GM12878 (cell line): ENCODE measurements around the gene KRTAP10-1. TPM values are rescaled to one million over a fixed set of nuclear protein-coding genes. Genes with fewer than 3 reads are reported as not detected.

Experiments
- ATAC-seq: fragments of 200-7000 bp; cut with Tn5 transposase; 3 replicates; pipeline ENCODE4 v1.9.1; 2020; ENCODE audit warnings: mild to moderate bottlenecking, moderate library complexity
- BruUV-seq: library from RNA; stranded (reverse); fragments of 400-500 nt; replicated peaks from 2 replicates; lab custom pipeline; 2021; lab: Mats Ljungman, UMichigan
- CTCF ChIA-PET: fragments of 300-600 bp; sonication (Branson Sonifier 250); formaldehyde crosslinking; extraction: SDS; loops from one replicate; lab custom pipeline; 2021; ENCODE audit warnings: inconsistent platforms; lab: Yijun Ruan, JAX
- POLR2A ChIA-PET: fragments of 350-600 bp; formaldehyde crosslinking; extraction: SDS; loops from one replicate; lab custom pipeline; 2021; ENCODE audit warnings: inconsistent platforms; lab: Charles Lee
- RAD21 ChIA-PET: fragments of 300-600 bp; sonication (Branson Sonifier 250); formaldehyde crosslinking; loops from one replicate; lab custom pipeline; 2023; ENCODE audit warnings: antibody characterized with exemption; ENCODE audit not compliant: unreplicated experiment; lab: Charles Lee
- SMC1A ChIA-PET: fragments of 300-600 bp; sonication (Branson Sonifier 250); formaldehyde crosslinking; loops from one replicate; lab custom pipeline; 2023; ENCODE audit not compliant: unreplicated experiment, uncharacterized antibody; lab: Charles Lee
- DNase-seq: peaks from one replicate; pipeline ENCODE4 v3.0.0-alpha.2; 2011; ENCODE audit warnings: low read depth, low spot score
- FAIRE-seq: peaks from 3 replicates; lab custom pipeline; 2011; peaks lifted over from hg19 to GRCh38; lab: Jason Lieb, UNC
- H2AFZ ChIP-seq: 2 replicates; pipeline ENCODE4 v1.6.0; 2011; ENCODE audit warnings: low read depth, low read length, control low read depth; ENCODE audit not compliant: control insufficient read depth
- H3K27ac ChIP-seq: 2 replicates; pipeline ENCODE4 v1.5.1; 2011; ENCODE audit warnings: control low read depth; ENCODE audit not compliant: control insufficient read depth, insufficient read depth
- H3K27me3 ChIP-seq, 2 experiments: replicated peaks in 1 of 2; 2 replicates each; pipeline versions ENCODE4 v1.6.0 to v1.6.1; 2011; ENCODE audit warnings: low read length in 1 of 2; ENCODE audit not compliant: control insufficient read depth in 2 of 2, insufficient read depth in 2 of 2
- H3K36me3 ChIP-seq, 2 experiments: 2 replicates each; pipeline ENCODE4 v1.5.1; 2011; ENCODE audit warnings: low read length in 1 of 2; ENCODE audit not compliant: control insufficient read depth in 2 of 2, insufficient read depth in 2 of 2
- H3K4me1 ChIP-seq: 2 replicates; pipeline ENCODE4 v1.6.1; 2011; ENCODE audit warnings: mild to moderate bottlenecking, low read length, moderate library complexity, mixed read lengths; ENCODE audit not compliant: control insufficient read depth, insufficient read depth
- H3K4me2 ChIP-seq: 2 replicates; pipeline ENCODE4 v1.6.0; 2011; ENCODE audit warnings: control low read depth; ENCODE audit not compliant: control insufficient read depth, insufficient read depth
- H3K4me3 ChIP-seq: fragments of 200-600 bp; sonication (generic); 2 replicates; pipeline ENCODE4 v1.5.1; 2016
- H3K79me2 ChIP-seq: 2 replicates; pipeline ENCODE4 v1.6.0; 2011; ENCODE audit warnings: low read length; ENCODE audit not compliant: control insufficient read depth, insufficient read depth
- H3K9ac ChIP-seq: 2 replicates; pipeline ENCODE4 v1.8.0; 2011; ENCODE audit warnings: low read length, control low read depth, mixed read lengths; ENCODE audit not compliant: control insufficient read depth, insufficient read depth
- H3K9me3 ChIP-seq: replicated peaks from 3 replicates; pipeline ENCODE4 v1.5.1; 2011; ENCODE audit warnings: mild to moderate bottlenecking, low read length; ENCODE audit not compliant: control insufficient read depth, insufficient read depth
- H4K20me1 ChIP-seq: 2 replicates; pipeline ENCODE4 v1.6.0; 2011; ENCODE audit not compliant: control insufficient read depth, insufficient read depth
- RB1 ChIP-seq: fragments of 450-650 bp; formaldehyde crosslinking; IDR thresholded peaks from 2 replicates; pipeline ENCODE4 v1.6.1; 2017; ENCODE audit warnings: mild to moderate bottlenecking, borderline replicate concordance
- WGBS: methylation state at CpG from one replicate; pipeline ENCODE4 v1.1.6; 2016; ENCODE audit warnings: low lambda C conversion rate; ENCODE audit not compliant: insufficient replicate concordance, insufficient coverage; ENCODE audit errors: missing lambda C conversion rate; 5-methylcytosine and 5-hydroxymethylcytosine counted together
- in situ Hi-C: fragments of 300-500 bp; cut with MboI; formaldehyde crosslinking; loops from 9 replicates; pipeline ENCODE4 v1.14.3; 2018; ENCODE audit warnings: mixed read lengths
- intact Hi-C: fragments of 100-400 bp; cut with micrococcal nuclease; formaldehyde crosslinking; loops from one replicate; pipeline ENCODE4 v1.14.2; 2022; ENCODE audit not compliant: unreplicated experiment
- polyA plus RNA-seq, 11 experiments: library from polyadenylated mRNA; depleted of rRNA in 4 of 11; unstranded in 6 of 11; stranded (reverse) in 5 of 11; fragments of >200 nt; fragmentation: Nextera tagmentation in 4 of 11; fragmentation: Illumina TruSeq in 1 of 11; extraction: Ambion mirVana in 4 of 11; extraction: Trizol in 1 of 11; gene quantifications; 1 replicate in 1 of 11; 2 replicates in 10 of 11; pipeline versions ENCODE4 v1.2.1 to v1.2.3, GENCODE V29; 2011 to 2016; ENCODE audit warnings: inconsistent platforms in 2 of 11, missing spikeins in 2 of 11, low read depth in 1 of 11
- total RNA-seq, 4 experiments: library from RNA; depleted of rRNA in 3 of 4; stranded (reverse); fragments of >200 nt in 3 of 4; fragmentation: Illumina TruSeq in 1 of 4; extraction: Trizol in 1 of 4; gene quantifications; 2 replicates each; pipeline versions ENCODE4 v1.2.1 to v1.2.3, GENCODE V29; 2013 to 2021
- TF ChIP-seq, protein P1 (sequence below): IDR thresholded peaks from 2 replicates; pipeline ENCODE4 v1.6.1; 2011; ENCODE audit warnings: borderline replicate concordance, low read depth, mild to moderate bottlenecking, moderate library complexity, low read length; ENCODE audit not compliant: insufficient read depth, poor library complexity, severe bottlenecking
- TF ChIP-seq, protein P2 (sequence below): fragments of 450-650 bp; IDR thresholded peaks from 2 replicates; pipeline ENCODE4 v1.6.1; 2017; ENCODE audit warnings: mild to moderate bottlenecking

The KRTAP10-1 gene
- total and polyA plus RNA-seq, 10 of the 15 experiments (the other 5 are each of a cell fraction or from before 2014, with no cell fraction given): not detected

GRCh38 chr21:44522753-44523204, 17.2 kb downstream of the KRTAP10-1 start:
- H3K4me1 ChIP-seq: no peaks in the 10 kb centered on the region
- H3K4me3 ChIP-seq: no peak overlapping the region
- DNase-seq: no peak
- H3K79me2 ChIP-seq: no peaks in the 10 kb centered on the region
- ChIA-PET RAD21 (no interaction called here), SMC1A (interaction anchor here (0.5 kb wide), 1 partner anchor 283 kb away, joined by 3 read pairs; no protein-coding TSS in a partner anchor), CTCF (no interaction called here), POLR2A (no interaction called here)
- in situ Hi-C loops: no loop called here
- BruUV-seq: no TSS peak
- TF ChIP-seq, protein P1, sequence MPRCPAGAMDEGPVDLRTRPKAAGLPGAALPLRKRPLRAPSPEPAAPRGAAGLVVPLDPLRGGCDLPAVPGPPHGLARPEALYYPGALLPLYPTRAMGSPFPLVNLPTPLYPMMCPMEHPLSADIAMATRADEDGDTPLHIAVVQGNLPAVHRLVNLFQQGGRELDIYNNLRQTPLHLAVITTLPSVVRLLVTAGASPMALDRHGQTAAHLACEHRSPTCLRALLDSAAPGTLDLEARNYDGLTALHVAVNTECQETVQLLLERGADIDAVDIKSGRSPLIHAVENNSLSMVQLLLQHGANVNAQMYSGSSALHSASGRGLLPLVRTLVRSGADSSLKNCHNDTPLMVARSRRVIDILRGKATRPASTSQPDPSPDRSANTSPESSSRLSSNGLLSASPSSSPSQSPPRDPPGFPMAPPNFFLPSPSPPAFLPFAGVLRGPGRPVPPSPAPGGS: peak; percentile 85
- TF ChIP-seq, protein P2, sequence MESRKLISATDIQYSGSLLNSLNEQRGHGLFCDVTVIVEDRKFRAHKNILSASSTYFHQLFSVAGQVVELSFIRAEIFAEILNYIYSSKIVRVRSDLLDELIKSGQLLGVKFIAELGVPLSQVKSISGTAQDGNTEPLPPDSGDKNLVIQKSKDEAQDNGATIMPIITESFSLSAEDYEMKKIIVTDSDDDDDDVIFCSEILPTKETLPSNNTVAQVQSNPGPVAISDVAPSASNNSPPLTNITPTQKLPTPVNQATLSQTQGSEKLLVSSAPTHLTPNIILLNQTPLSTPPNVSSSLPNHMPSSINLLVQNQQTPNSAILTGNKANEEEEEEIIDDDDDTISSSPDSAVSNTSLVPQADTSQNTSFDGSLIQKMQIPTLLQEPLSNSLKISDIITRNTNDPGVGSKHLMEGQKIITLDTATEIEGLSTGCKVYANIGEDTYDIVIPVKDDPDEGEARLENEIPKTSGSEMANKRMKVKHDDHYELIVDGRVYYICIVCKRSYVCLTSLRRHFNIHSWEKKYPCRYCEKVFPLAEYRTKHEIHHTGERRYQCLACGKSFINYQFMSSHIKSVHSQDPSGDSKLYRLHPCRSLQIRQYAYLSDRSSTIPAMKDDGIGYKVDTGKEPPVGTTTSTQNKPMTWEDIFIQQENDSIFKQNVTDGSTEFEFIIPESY: no peak
- TF ChIP-seq RB1: no peak
- H3K27me3 ChIP-seq: no peaks in the 10 kb centered on the region
- ATAC-seq: no peak
- H3K9ac ChIP-seq: no peak overlapping the region
- intact Hi-C loops: no loop called here
- H3K9me3 ChIP-seq: no peaks in the 10 kb centered on the region; the same call in 2 of the 3 replicates
- H4K20me1 ChIP-seq: no peaks in the 10 kb centered on the region
- no peaks in the 10 kb centered on the region for H3K36me3 ChIP-seq
- 86% methylated on average over 1 of the region's 1 CpG for WGBS
- H2AFZ ChIP-seq: no peak overlapping the region
- H3K4me2 ChIP-seq: no peak overlapping the region
- H3K27ac ChIP-seq: no peak overlapping the region
- FAIRE-seq: no peak
